ENCODE measurements around the gene ASB16. TPM values are rescaled to one million over a fixed set of nuclear protein-coding genes. Genes with fewer than 3 reads are reported as not detected.

Gene ASB16
- total RNA-seq, 1 donor from 2014 or later: 12.9 TPM

DNA sequence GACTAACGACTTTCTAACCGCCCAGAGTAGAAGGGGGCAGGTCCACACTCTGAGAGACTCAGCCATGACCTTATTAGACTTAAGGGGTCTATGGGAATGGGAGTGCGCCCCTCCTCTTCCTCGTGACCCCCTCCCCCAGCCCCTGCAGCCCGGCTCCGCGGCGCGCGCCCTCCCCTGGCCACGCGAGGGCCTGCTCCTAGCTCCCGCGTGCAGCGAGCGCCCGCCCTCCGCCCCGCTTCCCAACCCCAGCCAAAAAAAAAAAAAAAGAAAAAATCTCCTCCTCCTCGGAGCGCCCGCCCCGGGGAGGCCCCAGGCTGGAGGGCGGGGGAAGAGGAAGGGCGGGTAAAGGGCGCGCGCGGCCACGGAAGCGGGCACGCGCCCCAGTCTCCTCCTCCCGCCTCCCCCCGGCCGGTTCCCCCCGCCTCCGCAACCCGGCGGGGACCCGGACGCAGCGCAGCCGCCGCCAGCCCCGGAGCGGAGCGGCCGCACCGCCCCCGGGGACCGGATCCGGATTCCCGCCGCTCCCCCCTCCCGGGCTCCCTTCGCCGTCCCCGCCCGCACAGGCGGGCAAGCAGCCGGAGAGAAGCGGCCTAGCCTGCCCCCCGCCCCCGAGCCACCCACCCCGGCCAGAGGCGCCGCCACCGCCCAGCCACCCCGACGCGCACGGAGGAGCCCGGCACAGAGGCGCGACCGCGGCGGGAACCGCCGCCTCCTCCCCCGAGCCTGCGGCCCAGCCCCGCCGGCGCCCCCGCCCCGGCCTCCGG is 48.0 kb downstream of the ASB16 start:
- peaks cover 62% of the 10 kb centered on the region for H3K4me1 ChIP-seq
- no peaks in the 10 kb centered on the region for H3K9me3 ChIP-seq (replicated peaks)
- DNase-seq: peak; percentile 91
- H3K27me3 ChIP-seq (ENCODE audit: low read depth): no peaks in the 10 kb centered on the region
- intact Hi-C loops (cut with micrococcal nuclease): no loop called here
- H3K4me3 ChIP-seq: peak overlapping the region; percentile 84
- H3K27ac ChIP-seq (replicated peaks): peak overlapping the region; percentile 100
- peaks cover 37% of the 10 kb centered on the region for H3K36me3 ChIP-seq
- TF ChIP-seq, protein P1, sequence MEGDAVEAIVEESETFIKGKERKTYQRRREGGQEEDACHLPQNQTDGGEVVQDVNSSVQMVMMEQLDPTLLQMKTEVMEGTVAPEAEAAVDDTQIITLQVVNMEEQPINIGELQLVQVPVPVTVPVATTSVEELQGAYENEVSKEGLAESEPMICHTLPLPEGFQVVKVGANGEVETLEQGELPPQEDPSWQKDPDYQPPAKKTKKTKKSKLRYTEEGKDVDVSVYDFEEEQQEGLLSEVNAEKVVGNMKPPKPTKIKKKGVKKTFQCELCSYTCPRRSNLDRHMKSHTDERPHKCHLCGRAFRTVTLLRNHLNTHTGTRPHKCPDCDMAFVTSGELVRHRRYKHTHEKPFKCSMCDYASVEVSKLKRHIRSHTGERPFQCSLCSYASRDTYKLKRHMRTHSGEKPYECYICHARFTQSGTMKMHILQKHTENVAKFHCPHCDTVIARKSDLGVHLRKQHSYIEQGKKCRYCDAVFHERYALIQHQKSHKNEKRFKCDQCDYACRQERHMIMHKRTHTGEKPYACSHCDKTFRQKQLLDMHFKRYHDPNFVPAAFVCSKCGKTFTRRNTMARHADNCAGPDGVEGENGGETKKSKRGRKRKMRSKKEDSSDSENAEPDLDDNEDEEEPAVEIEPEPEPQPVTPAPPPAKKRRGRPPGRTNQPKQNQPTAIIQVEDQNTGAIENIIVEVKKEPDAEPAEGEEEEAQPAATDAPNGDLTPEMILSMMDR (IDR thresholded peaks at IDR 0.05; ENCODE audit: borderline replicate concordance): peak; percentile 78

DNA sequence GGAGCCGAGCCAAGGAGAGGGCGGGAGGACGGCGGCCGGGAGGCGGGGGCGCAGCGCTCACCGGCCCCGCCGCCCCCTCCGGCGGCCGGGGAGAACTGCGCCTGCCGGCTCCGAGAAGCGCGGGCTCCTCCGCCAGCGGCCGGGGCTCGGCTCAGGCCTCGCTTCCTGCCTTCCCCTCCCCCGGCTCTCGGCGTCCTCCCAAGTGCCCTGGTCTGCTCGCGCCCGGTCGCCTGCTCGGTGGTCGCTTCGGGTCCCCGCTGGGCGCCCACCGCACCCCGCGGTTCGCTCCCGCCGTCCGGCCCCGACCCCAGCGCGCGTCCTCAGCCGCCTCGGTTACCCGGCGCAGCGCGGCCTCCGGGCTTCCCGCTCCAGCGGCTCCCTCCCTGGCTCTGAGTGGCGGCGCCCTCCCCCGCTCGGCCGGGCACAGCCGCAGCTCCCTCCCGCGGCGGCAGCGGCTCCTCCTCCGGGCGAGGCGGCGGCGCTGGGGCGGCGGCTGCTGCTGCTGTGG is 48.7 kb downstream of the ASB16 start:
- TF ChIP-seq, protein P1 (IDR thresholded peaks at IDR 0.05; ENCODE audit: borderline replicate concordance): peak; percentile 59
- Histone ChIP-seq H3K4me1 (peaks cover 69% of the 10 kb centered on the region), H3K27me3 (ENCODE audit: low read depth) (no peaks in the 10 kb centered on the region), H3K4me3 (peak overlapping the region; percentile 84), H3K27ac (replicated peaks) (peak overlapping the region; percentile 100), H3K36me3 (peaks cover 33% of the 10 kb centered on the region), H3K9me3 (replicated peaks) (no peaks in the 10 kb centered on the region)
- DNase-seq: no peak
- intact Hi-C loops (cut with micrococcal nuclease): no loop called here

DNA sequence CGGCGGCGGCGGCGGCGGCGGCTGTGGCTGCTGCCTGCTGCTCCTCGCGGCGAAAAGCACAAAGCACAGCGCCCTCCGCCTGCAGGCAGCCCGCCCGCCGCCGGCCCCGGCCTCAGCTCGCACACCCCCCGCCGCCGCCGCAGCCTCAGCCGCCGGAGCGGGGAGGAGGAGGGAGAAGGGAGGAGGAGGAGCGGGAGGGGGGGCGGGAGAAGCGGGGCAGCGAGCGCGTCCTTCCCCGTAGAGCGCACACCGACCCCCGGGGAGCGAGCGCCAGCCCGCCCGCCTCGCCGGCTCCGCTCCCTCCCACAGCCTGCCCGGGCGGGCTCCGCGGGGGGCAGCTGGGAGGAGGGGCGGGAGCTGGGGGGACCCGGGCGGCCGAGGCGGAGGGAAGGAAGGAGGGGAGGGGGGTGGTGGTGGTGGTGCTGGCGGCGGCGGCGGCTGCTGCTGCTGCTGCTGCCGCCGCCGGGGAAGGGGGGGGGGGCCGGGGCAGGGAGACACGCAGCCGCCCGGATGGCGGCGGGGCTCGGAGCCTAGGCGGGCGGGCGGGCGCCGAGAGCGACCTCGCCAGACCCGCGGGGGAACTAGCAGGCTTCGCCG is 49.2 kb downstream of the ASB16 start, which contains the start of gene UBTF:
Gene UBTF (minus strand): TSS at position 60 of the 597 bp plus-strand sequence. CDS start 1,446 bp downstream, outside the sequence.
- H3K36me3 ChIP-seq: peaks cover 27% of the 10 kb centered on the region
- no peaks in the 10 kb centered on the region for H3K9me3 ChIP-seq (replicated peaks)
- TF ChIP-seq, protein P1 (IDR thresholded peaks at IDR 0.05; ENCODE audit: borderline replicate concordance): no peak
- peak within 1 kb of the TSS; percentile 100 for H3K27ac ChIP-seq (replicated peaks)
- no peaks in the 10 kb centered on the region for H3K27me3 ChIP-seq (ENCODE audit: low read depth)
- intact Hi-C loops (cut with micrococcal nuclease): no loop called here
- peak; percentile 80 for DNase-seq
- peaks cover 74% of the 10 kb centered on the region for H3K4me1 ChIP-seq
- H3K4me3 ChIP-seq: peak within 1 kb of the TSS; percentile 84

DNA sequence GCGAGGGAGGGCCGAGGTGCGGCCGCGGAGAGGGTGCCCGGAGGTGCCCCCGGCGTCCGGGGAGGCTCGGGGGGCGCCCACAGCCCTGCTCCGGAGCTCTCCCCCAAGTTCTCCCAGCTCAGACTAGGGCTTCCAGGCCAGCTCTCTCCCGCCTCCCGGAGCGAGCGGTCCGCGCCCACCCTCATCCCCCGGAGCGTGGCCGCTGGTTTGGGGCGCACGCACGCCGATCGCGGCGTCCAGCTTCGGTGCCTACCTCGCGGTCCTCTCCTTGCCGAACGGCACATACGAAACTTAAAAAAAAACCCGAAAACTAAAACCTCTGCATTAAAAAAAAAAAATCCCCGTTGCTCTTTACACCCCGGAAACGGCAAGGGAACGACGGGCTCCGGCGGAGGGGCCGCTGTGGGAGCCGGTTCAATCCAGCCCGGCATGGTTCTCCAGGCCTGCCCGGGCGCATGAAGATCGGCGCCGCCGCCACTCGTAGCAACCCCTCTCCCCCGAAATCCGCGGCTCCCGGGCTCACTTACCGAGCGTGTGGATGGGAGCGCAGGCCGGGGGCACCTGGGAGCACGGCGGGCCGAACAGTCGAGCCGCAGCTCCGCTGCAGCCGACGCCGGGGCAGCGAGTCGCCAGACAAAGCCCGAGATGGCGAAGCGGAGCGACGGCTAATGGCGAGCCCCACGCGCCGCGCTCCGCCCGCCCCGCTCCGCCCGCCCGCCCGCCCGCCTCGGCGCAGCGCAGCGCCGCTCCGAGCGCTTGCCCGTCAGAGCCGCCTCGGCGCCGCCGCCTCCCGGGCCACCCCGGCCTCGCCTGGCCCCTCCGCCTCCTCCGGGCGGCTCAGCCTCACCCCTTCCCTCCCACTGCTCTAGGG is 49.9 kb downstream of the ASB16 start:
- intact Hi-C loops (cut with micrococcal nuclease): no loop called here

More for the DNA sequence above, 49.9 kb downstream of the ASB16 start:
- Histone ChIP-seq H3K9me3 (replicated peaks) (no peaks in the 10 kb centered on the region), H3K36me3 (peaks cover 20% of the 10 kb centered on the region), H3K27me3 (ENCODE audit: low read depth) (no peaks in the 10 kb centered on the region), H3K27ac (replicated peaks) (peak overlapping the region; percentile 100), H3K4me1 (peaks cover 71% of the 10 kb centered on the region), H3K4me3 (peak overlapping the region; percentile 84)
- TF ChIP-seq, protein P1 (IDR thresholded peaks at IDR 0.05; ENCODE audit: borderline replicate concordance): no peak
- peak; percentile 51 for DNase-seq

All from left ventricle myocardium inferior (tissue), 1 donor.